HCT116 (cell line): ENCODE measurements around the gene SH3BGR. TPM values are rescaled to one million over a fixed set of nuclear protein-coding genes. Genes with fewer than 3 reads are reported as not detected.

Experiments
- ATAC-seq: fragments of 200-7000 bp; cut with Tn5 transposase; 2 replicates; pipeline ENCODE4 v1.9.1; 2020; ENCODE audit warnings: mild to moderate bottlenecking, moderate library complexity
- BruUV-seq: library from RNA; stranded (reverse); fragments of 400-500 nt; replicated peaks from 2 replicates; lab custom pipeline; 2021; lab: Mats Ljungman, UMichigan
- CTCF ChIA-PET: fragments of 300-600 bp; sonication (Branson Sonifier 250); formaldehyde crosslinking; loops from one replicate; lab custom pipeline; 2021; ENCODE audit warnings: antibody characterized with exemption; lab: Charles Lee
- POLR2A ChIA-PET: fragments of 300-600, 350-600 bp; sonication (Branson Sonifier 250); formaldehyde crosslinking; loops from one replicate; lab custom pipeline; 2021; ENCODE audit warnings: antibody characterized with exemption; lab: Charles Lee
- RAD21 ChIA-PET, 2 experiments: fragments of 300-600 bp; sonication (Branson Sonifier 250); formaldehyde crosslinking; loops; one replicate each; lab custom pipeline; 2023; ENCODE audit warnings: low total read pairs in 2 of 2; ENCODE audit not compliant: uncharacterized antibody in 2 of 2, unreplicated experiment in 2 of 2, low non-redundant PET in 1 of 2; lab: Charles Lee
- DNase-seq: peaks from one replicate; pipeline ENCODE4 v3.0.0-alpha.2; 2010; ENCODE audit warnings: low read depth, low spot score
- H2AFZ ChIP-seq: fragments of 200-600 bp; shearing (Covaris generic), sonication (generic); 2 replicates; pipeline ENCODE4 v1.6.1; 2017; ENCODE audit warnings: low read depth, mixed run types, mixed read lengths, antibody characterized with exemption, low read length; ENCODE audit not compliant: poor library complexity, severe bottlenecking
- H3K27ac ChIP-seq: 2 replicates; pipeline ENCODE4 v1.5.1; 2012; ENCODE audit warnings: low read depth, low read length
- H3K27me3 ChIP-seq: fragments of 200-600 bp; sonication (generic); 2 replicates; pipeline ENCODE4 v1.6.1; 2016; ENCODE audit warnings: mixed run types, low read length, mixed read lengths; ENCODE audit not compliant: insufficient read depth
- H3K36me3 ChIP-seq, 2 experiments: fragments of 200-500 bp in 1 of 2; fragments of 200-600 bp in 1 of 2; sonication (Bioruptor generic) in 1 of 2; sonication (generic) in 1 of 2; 2 replicates each; pipeline versions ENCODE4 v1.5.1 to v1.6.1; 2014 to 2016; ENCODE audit warnings: low read length in 2 of 2, inconsistent platforms in 1 of 2, mixed read lengths in 1 of 2, mixed run types in 1 of 2; ENCODE audit not compliant: insufficient read depth in 2 of 2, control insufficient read depth in 1 of 2
- H3K4me1 ChIP-seq, 2 experiments: fragments of 200-600 bp in 1 of 2; sonication (generic) in 1 of 2; 2 replicates each; pipeline versions ENCODE4 v1.5.1 to v1.6.1; 2012 to 2017; ENCODE audit warnings: low read length in 2 of 2, inconsistent platforms in 1 of 2, mild to moderate bottlenecking in 1 of 2, mixed read lengths in 1 of 2, mixed run types in 1 of 2, moderate library complexity in 1 of 2; ENCODE audit not compliant: insufficient read depth in 2 of 2, control insufficient read depth in 1 of 2
- H3K4me2 ChIP-seq: fragments of 200-600 bp; sonication (generic); 2 replicates; pipeline ENCODE4 v1.6.1; 2017; ENCODE audit warnings: mixed run types, low read length, mixed read lengths
- H3K4me3 ChIP-seq, 2 experiments: fragments of 200-600 bp in 1 of 2; sonication (generic) in 1 of 2; replicated peaks in 1 of 2; 2 replicates each; pipeline ENCODE4 v1.5.1; 2011 to 2016; ENCODE audit warnings: low read length in 2 of 2, control low read depth in 1 of 2, low read depth in 1 of 2, mild to moderate bottlenecking in 1 of 2, mixed read lengths in 1 of 2, mixed run types in 1 of 2
- H3K79me2 ChIP-seq: fragments of 200-600 bp; sonication (generic); 2 replicates; pipeline ENCODE4 v1.6.1; 2017; ENCODE audit warnings: mild to moderate bottlenecking, mixed run types, low read length, moderate library complexity, mixed read lengths; ENCODE audit not compliant: insufficient read depth
- H3K9ac ChIP-seq: fragments of 200-600 bp; sonication (generic); 2 replicates; pipeline ENCODE4 v1.6.1; 2016; ENCODE audit warnings: low read length, mixed read lengths
- H3K9me2 ChIP-seq: fragments of 200-600 bp; sonication (generic), shearing (Covaris generic); 2 replicates; pipeline ENCODE4 v1.6.1; 2017; ENCODE audit warnings: mixed run types, mild to moderate bottlenecking, moderate library complexity; ENCODE audit not compliant: insufficient read depth
- H3K9me3 ChIP-seq, 2 experiments: fragments of 200-500 bp in 1 of 2; fragments of 200-600 bp in 1 of 2; sonication (Bioruptor generic) in 1 of 2; sonication (generic) in 1 of 2; 2 replicates each; pipeline ENCODE4 v1.6.1; 2014 to 2017; ENCODE audit warnings: low read length in 2 of 2, mixed read lengths in 2 of 2, inconsistent platforms in 1 of 2, low read depth in 1 of 2, mild to moderate bottlenecking in 1 of 2, mixed run types in 1 of 2, moderate library complexity in 1 of 2; ENCODE audit not compliant: control insufficient read depth in 1 of 2, insufficient read depth in 1 of 2
- H4K20me1 ChIP-seq: fragments of 200-600 bp; sonication (generic), shearing (Covaris generic); 2 replicates; pipeline ENCODE4 v1.6.1; 2017; ENCODE audit warnings: mixed run types, mild to moderate bottlenecking, moderate library complexity; ENCODE audit not compliant: insufficient read depth
- ATF3 ChIP-seq: IDR thresholded peaks from 2 replicates; pipeline ENCODE4 v1.6.1; 2012
- CEBPB ChIP-seq: IDR thresholded peaks from 2 replicates; pipeline ENCODE4 v1.6.1; 2012; ENCODE audit warnings: low read depth
- CTCF ChIP-seq, 3 experiments: fragments of 200-600 bp in 1 of 3; sonication (generic) in 1 of 3; IDR thresholded peaks in 2 of 3; conservative IDR thresholded peaks in 1 of 3; 2 replicates each; pipeline ENCODE4 v1.5.1; 2012 to 2017; ENCODE audit warnings: low read depth in 2 of 3, low read length in 2 of 3, antibody characterized with exemption in 1 of 3, borderline replicate concordance in 1 of 3, control low read depth in 1 of 3, mild to moderate bottlenecking in 1 of 3, mixed read lengths in 1 of 3, mixed run types in 1 of 3, moderate library complexity in 1 of 3; ENCODE audit not compliant: insufficient read depth in 1 of 3
- EGR1 ChIP-seq: IDR thresholded peaks from 2 replicates; pipeline ENCODE4 v1.6.1; 2012; ENCODE audit warnings: low read depth
- ELF1 ChIP-seq: IDR thresholded peaks from 2 replicates; pipeline ENCODE4 v1.6.1; 2012; ENCODE audit warnings: low read depth, borderline replicate concordance
- EZH2 ChIP-seq: fragments of 200-600 bp; sonication (generic); IDR thresholded peaks from 2 replicates; pipeline ENCODE4 v1.6.1; 2017; ENCODE audit warnings: antibody characterized with exemption, mixed run types
- EZH2phosphoT487 ChIP-seq: fragments of 200-600 bp; IDR thresholded peaks from 2 replicates; pipeline ENCODE4 v1.6.1; 2018; ENCODE audit warnings: antibody characterized with exemption, borderline replicate concordance
- JUND ChIP-seq: IDR thresholded peaks from 2 replicates; pipeline ENCODE4 v1.6.1; 2012
- MAX ChIP-seq: IDR thresholded peaks from 2 replicates; pipeline ENCODE4 v1.6.1; 2012
- POLR2A ChIP-seq: IDR thresholded peaks from 2 replicates; pipeline ENCODE4 v1.7.0; 2011; ENCODE audit warnings: borderline replicate concordance; ENCODE audit not compliant: insufficient read depth, insufficient read length; ENCODE audit errors: extremely low read depth
- POLR2AphosphoS5 ChIP-seq: IDR thresholded peaks from 2 replicates; pipeline ENCODE4 v1.6.1; 2011; ENCODE audit warnings: mild to moderate bottlenecking, low read depth, low read length, moderate library complexity
- RAD21 ChIP-seq: IDR thresholded peaks from 2 replicates; pipeline ENCODE4 v1.6.1; 2012; ENCODE audit warnings: low read depth, mild to moderate bottlenecking
- SIN3A ChIP-seq: IDR thresholded peaks from 2 replicates; pipeline ENCODE4 v1.6.1; 2012; ENCODE audit warnings: low read depth
- SP1 ChIP-seq: IDR thresholded peaks from 2 replicates; pipeline ENCODE4 v1.6.1; 2012; ENCODE audit warnings: low read depth
- SRF ChIP-seq: IDR thresholded peaks from 2 replicates; pipeline ENCODE4 v1.6.1; 2012; ENCODE audit warnings: low read depth
- TCF7L2 ChIP-seq: IDR thresholded peaks from 2 replicates; pipeline ENCODE4 v1.7.0; 2011; ENCODE audit warnings: borderline replicate concordance, inconsistent platforms; ENCODE audit not compliant: insufficient read depth, insufficient read length; ENCODE audit errors: extremely low read depth
- ZBTB33 ChIP-seq: IDR thresholded peaks from 2 replicates; pipeline ENCODE4 v1.6.1; 2011; ENCODE audit warnings: mild to moderate bottlenecking, low read length, moderate library complexity; ENCODE audit not compliant: insufficient replicate concordance; ENCODE audit errors: extremely low read depth
- ZFX ChIP-seq: fragments of 450-650 bp; IDR thresholded peaks from 2 replicates; pipeline ENCODE4 v1.6.1; 2017
- intact Hi-C: fragments of 100-400 bp; cut with micrococcal nuclease; formaldehyde crosslinking; loops from 2 replicates; pipeline ENCODE4 v1.10.0; 2022
- total RNA-seq: library from RNA; stranded (reverse); gene quantifications from one replicate; pipeline ENCODE4 v1.2.1, GENCODE V29; 2021; ENCODE audit not compliant: unreplicated experiment

Gene SH3BGR
- total RNA-seq, 1 experiment from 2014 or later: 4.8 TPM

GRCh38 chr21:39468559-39468958 lies 16.8 kb downstream of the SH3BGR start:
- no peaks in the 10 kb centered on the region for H4K20me1 ChIP-seq
- POLR2A ChIA-PET: no interaction called here

More at GRCh38 chr21:39468559-39468958, 16.8 kb downstream of the SH3BGR start:
- H3K9me3 ChIP-seq: no peaks in the 10 kb centered on the region
- TF ChIP-seq MAX (no peak), POLR2AphosphoS5 (no peak), EZH2phosphoT487 (no peak), SIN3A (no peak), ZBTB33 (no peak), SP1 (no peak), SRF (no peak), EGR1 (no peak), TCF7L2 (no peak), CEBPB (no peak), POLR2A (no peak), EZH2 (no peak), ELF1 (no peak), CTCF (IDR thresholded peaks at IDR 0.05 in 2 of 3, conservative IDR thresholded peaks at IDR 0.05 in 1 of 3; ENCODE audit: borderline replicate concordance in 1 of 3, insufficient read depth in 1 of 3, low read depth in 2 of 3, low read length in 2 of 3) (no peak), RAD21 (no peak), ATF3 (no peak), ZFX (no peak), JUND (no peak)
- CTCF ChIA-PET: no interaction called here
- H3K9me2 ChIP-seq: no peaks in the 10 kb centered on the region
- H3K4me1 ChIP-seq: no peaks in the 10 kb centered on the region
- no peaks in the 10 kb centered on the region for H3K27me3 ChIP-seq
- intact Hi-C loops: no loop called here
- H3K36me3 ChIP-seq: no peaks in the 10 kb centered on the region
- DNase-seq (no peak), ATAC-seq (no peak)
- no peak overlapping the region for H3K4me3 ChIP-seq
- H3K27ac ChIP-seq: no peak overlapping the region
- no peak overlapping the region for H2AFZ ChIP-seq
- RAD21 ChIA-PET: no interaction called here
- no peaks in the 10 kb centered on the region for H3K79me2 ChIP-seq
- BruUV-seq: no TSS peak
- H3K4me2 ChIP-seq: no peak overlapping the region
- no peak overlapping the region for H3K9ac ChIP-seq
